Measurements from ENCODE around the gene C19orf25.
"Not testable (repeated sequence)": the region's sequence is repeated elsewhere in the genome, so short reads cannot be mapped to it uniquely, and the experiment has no call there.

C19orf25 gene

DNA sequence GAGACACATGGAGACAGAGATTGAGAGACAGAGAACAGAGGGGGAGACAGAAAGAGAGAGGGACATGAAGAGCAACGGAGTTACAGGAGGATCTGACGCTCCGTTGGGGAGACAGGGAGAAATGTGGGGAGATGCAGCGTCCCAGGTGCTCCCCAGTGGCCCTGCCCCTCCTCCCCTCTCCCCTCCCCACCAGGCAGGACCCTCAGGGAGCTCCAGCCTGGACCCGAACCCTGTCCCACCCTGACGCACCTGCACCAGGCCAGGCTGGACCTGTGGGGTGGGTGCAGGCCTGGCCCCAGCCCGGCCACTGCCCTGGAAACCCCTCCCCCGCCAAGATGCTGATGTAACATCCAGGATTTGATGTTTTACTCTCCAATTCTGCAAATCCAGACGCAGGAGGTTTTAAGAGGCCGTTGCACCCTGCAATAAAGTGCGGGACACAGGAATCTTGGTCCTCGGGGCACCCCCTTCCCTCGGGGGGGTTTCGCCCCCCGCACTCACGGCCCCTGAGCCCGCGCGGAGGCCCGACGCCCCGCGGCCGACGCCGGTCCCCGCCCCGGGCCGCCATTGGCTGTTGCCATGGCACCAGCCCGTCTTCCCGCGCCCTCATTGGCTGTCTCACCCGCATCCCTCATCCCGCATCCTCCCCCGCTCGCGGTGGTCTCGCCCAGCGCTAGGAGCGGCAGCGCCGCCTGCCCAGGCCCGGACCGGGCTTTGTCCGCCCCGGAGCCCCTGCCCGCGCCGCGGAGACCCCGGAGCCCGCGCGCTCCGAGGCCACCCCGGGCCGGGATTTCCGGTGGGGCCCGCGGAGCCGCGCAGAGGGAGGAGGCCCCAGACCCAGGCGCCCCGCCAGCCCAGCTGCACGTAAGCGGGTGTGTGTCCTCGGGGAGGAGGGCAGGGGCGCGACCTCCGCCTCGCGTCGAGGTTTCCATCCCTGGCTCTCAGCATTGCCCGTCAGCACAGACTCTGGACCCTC is 29.3 kb downstream of the C19orf25 start, which contains the start of gene APC2:
Gene APC2 (plus strand): TSS at position 655 of the 976 bp plus-strand sequence. CDS start 2,881 bp downstream, outside the sequence.
- no peak for DNase-seq (ENCODE audit: low read depth in 2 of 2)

DNA sequence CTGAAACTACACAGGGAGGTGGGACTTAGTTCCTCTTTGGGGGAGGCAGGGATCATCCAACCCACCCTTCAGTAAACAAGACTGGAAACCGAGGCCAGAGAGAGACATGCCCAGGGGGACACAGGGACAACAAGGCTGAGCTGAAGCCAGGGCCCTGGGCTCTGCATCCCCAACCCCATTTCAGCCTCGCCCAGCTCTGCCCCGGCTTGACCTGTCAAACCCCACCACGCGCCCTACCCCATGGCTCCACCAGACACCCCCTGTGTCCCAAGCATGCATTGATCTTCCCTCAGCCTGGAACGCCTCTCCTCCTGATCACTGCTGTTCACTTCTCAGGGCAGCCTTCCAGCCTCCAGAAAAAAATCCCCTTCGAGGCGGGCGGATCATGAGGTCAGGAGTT is 31.1 kb downstream of the C19orf25 start:
- no peak for DNase-seq (ENCODE audit: low read depth in 2 of 2)

- DNase-seq (ENCODE audit: low read depth in 2 of 2), result no peak
These were observed 31.5 kb downstream of the C19orf25 start for GRCh38 chr19:1447504-1447903.

DNA sequence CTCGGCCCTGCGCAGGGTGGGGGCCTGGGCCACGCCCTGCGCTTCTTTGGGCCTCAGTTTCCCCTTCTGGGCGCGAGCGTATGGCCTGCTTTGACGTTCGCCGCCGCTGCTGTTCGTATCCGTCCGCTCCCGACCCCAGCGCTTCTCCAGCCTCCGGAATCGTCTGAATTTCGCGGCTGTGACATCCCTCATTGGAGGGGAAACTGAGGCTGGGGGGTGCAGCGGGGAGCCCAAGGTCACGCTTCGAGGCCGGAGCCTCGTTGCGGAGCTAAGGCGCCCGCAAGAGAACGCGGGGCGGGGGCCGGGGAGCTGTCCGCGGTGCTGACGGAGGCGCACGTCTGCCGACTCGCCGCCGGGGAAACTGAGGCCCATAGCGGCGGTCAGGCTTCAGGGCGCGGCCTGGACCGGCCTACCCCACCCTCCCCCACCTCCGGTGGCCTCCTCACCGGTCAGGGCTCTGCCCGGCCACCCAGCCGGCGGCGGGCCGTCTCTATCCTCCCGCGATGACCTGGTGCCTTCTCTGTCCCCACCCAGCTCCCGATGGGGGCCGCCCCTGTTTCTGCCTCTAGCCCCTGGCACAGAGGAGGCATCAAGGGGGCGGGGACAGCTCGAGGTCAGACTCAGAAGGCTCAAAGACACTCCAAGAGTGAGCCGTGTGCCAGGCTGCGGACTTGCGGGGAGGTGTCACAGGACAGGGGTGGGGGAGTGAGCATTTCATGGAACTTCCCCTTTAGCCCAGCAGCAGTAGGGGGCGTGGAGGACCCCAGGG is 32.1 kb downstream of the C19orf25 start:
- no peak for DNase-seq (ENCODE audit: low read depth in 2 of 2)

DNA sequence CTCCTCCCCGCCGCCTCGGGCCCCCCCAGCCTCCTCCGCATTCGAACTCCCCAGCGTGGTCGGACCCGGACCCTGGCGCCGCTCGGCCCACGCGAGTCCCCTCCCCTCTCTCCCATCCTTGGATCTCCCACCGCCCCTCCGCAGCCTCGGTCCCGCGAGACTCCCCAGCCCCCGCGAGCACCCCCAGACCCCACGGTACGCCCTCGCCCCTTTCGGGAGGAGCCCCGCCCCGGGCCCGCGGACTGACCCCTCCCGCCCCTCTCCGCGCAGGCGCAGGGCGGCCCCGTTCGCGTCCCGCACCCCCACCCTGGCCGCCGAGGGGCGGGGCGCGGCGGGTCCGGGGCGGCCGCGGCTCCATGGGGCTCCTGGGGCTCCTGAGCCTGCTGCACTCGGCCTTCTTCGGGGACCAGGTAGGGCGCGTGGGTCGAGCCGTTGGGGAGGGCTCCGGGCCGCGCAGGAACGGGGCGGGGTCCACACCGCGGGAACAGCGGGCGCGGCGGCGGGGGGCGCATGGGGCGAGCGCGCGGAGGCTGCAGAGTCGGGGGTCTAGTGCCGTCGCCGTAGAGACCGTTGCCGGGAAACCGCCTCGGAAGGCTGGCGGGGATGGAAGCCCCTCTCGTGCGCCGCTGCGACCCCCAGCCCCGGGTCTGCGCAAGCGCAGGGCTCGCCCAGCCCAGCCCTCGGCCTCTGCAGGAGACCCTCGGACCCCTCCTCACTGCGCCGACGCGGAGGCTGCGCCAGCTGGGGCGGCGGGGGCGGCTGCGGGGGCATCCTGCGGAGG is 32.9 kb downstream of the C19orf25 start:
- no peak for DNase-seq (ENCODE audit: low read depth in 2 of 2)

DNA sequence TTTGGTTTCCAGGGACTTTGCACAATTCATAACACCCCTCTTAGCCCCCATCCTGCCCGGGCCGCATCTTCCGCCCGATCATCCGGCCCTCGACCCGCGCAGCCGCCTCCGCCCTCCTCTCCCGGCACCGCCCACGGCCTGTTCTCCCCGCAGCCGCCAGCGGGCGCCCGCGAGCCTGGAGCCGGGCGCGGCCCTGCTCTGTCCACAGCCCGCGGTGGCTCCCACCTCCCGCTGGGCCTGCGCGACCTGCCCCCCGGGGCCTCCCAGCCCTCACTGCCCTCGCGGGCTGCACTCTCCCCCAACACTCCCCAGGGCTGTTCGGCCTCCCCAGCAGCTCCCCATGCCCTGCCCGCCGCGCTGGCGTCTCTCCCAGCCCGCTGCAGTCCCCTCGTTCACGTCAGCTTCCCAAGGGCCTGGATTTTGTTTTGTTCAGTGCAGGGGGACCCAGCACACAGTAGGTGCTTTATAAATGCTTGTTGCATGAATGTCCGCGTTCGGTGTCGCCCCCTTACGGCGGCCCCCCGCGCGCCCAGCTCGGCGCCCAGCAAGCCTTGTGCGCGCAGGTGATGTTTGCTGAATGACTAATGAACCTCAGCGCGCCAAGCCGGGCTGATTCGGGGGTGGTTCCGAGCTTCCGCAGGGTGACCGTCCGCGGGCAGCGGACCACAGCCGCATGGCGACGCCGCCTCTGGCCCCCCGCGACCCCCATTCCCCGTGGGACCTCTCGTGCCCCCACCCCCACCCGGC is 33.7 kb downstream of the C19orf25 start:
- DNase-seq (ENCODE audit: low read depth in 2 of 2), result peak; percentile 47 to 62

DNA sequence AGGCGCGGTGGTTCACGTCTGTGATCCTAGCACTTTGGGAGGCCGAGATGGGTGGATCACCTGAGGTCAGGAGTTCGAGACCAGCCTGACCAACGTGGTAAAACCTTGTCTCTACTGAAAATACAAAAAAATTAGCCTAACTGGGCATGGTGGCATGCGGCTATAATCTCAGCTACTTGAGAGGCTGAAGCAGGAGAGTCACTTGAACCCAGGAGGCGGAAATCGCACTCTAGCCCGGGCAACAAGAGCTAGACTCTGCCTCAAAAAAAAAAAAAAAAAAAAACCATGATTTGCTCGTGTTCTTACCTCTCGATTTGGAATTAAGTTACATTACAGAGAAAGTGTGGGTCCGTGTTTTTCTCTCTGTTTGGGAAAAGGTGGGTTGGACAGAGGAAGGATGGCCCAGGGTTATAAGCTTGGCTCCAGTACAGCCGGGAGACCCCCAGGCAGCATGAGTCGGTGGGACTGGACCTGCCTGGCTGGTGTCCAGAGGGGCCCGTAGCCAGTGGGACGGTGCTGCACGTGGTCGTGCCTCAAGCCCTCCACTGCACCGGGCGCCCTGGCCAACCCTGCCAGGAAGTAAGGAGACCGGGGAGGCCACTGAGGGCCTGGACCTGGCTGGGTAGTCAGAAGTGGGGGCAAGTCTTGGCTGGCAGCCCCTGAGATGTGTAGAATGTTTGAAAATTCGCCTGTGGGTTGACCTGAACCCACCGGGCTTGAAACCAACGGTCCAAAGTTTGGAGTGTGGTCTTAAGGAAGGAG is 37.2 kb downstream of the C19orf25 start:
- DNase-seq (ENCODE audit: low read depth in 2 of 2), result no peak

DNA sequence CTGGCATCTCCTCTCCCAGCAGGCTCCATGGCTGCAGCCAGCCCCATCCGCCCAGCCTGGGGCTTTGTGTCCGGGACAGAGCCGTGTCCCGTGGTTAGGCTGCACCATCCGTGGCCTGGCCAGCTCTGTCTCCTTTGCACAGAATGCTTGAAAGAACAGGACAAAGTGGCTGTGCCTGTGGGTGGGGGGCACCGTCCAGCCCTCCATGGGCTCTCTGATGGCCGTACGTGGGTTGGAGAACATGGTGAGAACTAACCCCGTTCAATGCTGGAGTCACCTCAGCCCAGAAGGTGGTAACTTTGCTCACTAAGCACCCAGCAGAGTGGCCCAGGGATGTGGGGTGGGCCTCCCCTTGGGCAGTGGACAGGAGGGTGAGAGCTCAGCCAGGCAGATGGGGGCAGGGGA is 38.0 kb downstream of the C19orf25 start:
- DNase-seq (ENCODE audit: low read depth in 2 of 2), result no peak

- no peak for DNase-seq (ENCODE audit: low read depth in 2 of 2)
These were observed 38.6 kb downstream of the C19orf25 start for GRCh38 chr19:1440418-1440801.

DNA sequence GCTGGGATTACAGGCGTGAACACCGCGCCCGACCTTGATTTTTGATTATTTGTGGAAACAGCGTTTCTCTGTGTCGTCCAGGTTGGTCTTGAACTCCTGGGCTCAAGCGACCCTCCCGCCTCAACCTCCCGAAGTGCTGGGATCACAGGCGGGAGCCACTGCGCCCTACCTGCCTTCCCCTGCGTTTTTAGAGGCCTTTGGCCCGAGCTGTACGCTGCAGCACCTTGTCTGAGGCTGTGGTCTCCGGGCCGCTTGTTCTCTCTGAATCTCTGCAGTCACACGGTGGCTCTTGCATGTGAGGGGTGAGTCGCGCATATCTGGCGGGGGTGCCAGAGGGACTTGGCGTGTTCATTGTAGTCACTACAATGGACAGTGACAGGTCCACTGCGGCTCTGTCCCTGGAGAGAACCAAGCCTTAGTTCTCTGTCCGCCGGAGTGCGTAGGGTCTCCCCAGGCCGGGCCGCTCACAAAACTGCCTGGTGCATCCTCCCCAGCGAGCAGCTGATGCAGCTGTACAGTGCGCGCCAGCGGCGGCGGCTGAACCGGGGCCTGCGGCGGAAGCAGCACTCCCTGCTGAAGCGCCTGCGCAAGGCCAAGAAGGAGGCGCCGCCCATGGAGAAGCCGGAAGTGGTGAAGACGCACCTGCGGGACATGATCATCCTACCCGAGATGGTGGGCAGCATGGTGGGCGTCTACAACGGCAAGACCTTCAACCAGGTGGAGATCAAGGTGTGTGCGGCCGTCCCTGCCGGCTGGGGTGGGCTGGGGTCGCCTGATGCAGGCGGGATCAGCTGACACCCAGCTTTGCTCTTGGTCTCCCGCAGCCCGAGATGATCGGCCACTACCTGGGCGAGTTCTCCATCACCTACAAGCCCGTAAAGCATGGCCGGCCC is 39.2 kb downstream of the C19orf25 start:
- DNase-seq (ENCODE audit: low read depth in 2 of 2), result not testable (repeated sequence)

- DNase-seq (ENCODE audit: low read depth in 2 of 2), result no peak
These were observed 40.1 kb downstream of the C19orf25 start for GRCh38 chr19:1438933-1439354.

DNA sequence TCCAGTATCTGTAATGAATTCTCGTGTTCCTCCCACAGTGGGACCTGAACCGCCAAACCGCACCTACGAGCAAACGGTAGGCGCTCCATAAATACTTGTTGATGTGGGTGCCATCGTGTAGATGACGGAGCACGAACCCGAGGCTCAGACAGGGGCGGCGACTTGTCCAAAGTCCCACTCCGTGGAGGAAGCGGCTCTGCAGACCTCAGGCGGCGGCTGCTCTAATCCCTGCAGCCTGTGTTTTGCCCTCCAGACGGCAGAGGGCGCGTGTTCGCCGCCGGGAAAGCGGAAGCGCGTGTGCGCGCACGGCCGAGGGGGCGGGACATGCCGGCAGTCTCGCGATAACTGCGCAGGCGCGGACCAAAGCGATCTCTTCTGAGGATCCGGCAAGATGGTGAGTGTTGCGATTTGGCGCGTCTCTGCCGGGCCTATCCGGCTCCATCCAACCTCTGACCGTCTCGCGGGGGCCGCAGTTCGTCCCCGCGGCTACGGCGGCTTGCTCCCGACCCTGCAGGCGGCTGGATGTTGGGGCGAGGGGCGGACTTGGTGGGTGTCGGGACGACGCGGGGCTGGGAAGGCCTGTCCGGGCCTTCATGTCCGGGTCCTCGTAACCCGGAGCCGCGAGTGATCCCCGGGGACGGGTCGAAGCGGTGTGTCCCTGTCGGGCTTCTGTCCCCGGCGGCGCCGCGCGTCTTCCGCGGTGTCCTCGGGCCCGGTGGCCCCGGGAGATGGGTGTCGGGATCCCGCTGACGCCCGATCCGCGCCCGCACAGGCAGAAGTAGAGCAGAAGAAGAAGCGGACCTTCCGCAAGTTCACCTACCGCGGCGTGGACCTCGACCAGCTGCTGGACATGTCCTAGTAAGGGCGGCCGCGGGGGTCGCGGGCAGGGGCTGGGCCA is 40.7 kb downstream of the C19orf25 start, which contains the start of gene RPS15:
Gene RPS15 (plus strand): TSS at position 362 of the 898 bp plus-strand sequence. CDS start 30 bp downstream, at position 392.
- peak; percentile 91 to 92 for DNase-seq (ENCODE audit: low read depth in 2 of 2)

DNA sequence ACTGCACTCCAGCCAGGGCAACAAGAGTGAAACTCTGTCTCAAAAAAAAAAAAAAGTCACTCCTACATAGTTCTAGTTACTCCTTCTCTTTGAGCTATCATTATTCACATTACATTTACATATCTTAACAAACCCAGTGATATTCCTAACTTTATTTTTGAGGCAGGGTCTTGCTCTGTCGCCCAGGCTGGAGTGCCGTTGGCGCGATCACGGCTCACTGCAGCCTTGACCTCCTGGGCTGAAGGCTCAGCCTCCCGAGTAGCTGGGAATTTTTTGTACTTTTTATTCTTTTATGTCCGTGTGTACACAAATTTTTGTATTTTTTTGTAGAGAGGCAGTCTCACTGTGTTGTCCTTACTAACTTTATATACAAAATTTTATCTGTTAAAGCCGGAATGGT is 41.4 kb downstream of the C19orf25 start:
- DNase-seq (ENCODE audit: low read depth in 2 of 2), result no peak

DNA sequence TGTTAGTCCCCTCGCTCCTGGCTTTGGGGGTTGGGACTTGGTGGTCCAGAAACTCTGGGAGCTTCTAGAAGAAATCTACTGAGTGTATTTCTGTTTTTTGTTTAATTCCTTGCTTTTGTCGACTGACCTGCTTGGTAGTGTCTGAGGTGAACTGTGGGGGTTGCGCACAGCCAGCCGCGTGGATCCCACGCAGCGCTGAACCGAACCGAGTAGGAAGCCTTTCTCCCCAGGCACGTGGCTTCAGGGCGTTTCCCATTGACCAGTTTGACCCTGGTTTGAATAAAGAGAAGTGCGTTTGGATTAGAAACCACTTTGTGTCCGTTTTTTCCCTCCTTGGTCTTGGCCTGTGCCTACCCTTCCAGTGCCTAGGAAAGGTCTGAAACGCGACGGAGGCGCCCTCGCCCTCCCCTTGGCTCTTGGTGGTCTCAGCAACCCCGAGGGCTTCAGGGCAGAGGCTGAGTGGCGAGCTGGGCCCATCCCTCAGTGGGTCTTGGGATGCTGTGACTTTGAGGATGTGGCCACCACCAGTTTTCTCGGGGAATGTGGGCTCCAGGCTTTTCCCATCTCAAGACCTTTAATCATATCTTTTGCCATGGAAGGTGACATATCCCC is 43.5 kb downstream of the C19orf25 start:
- no peak for DNase-seq (ENCODE audit: low read depth in 2 of 2)

DNA sequence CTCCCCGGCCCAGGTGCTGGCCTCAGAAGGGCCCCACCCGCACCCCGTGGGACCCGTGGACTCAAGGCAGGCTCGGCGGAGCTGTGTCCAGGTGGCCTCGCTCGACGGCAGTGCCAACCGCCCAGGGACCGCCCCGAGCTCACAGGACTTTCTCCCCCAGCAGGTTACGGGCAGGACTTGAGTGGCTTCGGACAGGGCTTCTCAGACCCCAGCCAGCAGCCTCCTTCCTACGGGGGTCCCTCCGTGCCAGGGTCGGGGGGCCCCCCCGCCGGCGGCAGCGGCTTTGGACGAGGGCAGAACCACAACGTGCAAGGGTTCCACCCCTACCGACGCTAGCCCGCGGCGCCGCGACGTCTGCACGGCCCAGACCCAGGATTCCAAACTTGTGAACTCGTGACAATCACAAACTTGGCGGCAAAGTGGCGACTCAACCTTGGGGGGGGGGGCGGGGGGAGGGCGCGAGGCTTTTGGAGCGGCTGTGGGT is 44.4 kb downstream of the C19orf25 start:
- no peak for DNase-seq (ENCODE audit: low read depth in 2 of 2)

- DNase-seq (ENCODE audit: low read depth in 2 of 2), result no peak
These were observed 45.0 kb downstream of the C19orf25 start for GRCh38 chr19:1434040-1434366.
